Stimulated activated CD4-positive, alpha-beta T cell treated with anti-CD3 and anti-CD28 coated beads, TNF-alpha, amount 100 ng/mL, for 1 hour (primary cell): ENCODE data around the gene PACS1.
A peak's percentile ranks its signal among the peaks of the same experiment; 100 is the strongest.
"Not testable (repeated sequence)": the region's sequence is repeated elsewhere in the genome, so short reads cannot be mapped to it uniquely, and the experiment has no call there.

Experiments
- DNase-seq, 3 donors: peaks; one replicate each; pipeline ENCODE4 v3.0.0-alpha.2; 2020; ENCODE audit warnings: low read depth in 3 of 3, low spot score in 1 of 3

PACS1 gene

DNA sequence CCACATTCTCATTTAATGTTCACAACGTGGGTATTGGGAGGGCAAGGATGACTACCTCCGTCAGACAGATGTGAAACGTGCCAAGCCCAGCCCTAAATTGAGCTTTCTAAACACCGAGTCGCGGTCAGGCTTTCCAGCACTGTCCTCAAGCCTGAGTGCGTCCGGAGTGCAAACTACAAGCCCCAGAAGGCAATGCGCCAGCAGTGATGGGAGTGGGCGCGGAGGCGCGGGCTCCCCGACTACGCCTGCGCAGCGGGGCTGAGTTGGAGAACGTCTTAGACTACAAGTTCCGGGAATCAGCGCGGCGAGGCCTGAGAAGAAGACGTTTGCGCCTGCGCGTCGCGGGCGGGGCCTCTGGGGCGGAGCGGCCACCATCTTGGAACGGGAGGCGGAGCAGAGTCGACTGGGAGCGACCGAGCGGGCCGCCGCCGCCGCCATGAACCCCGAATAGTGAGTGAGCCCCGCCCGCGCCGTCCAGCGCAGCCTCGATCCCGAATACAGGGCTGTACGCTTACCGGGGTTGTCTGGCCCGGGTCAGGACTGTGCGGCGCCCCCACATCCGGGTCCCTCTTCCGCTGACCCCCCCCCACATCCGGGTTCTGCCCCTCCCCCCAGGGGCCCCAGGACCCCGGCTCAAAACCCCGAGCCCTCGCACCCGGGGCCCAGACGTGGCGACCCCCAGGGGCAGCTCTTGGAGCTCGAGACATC lies 198.3 kb downstream of the PACS1 start, which contains the start of gene RAB1B:
Gene RAB1B, plus strand, starts transcription at position 396 of the 708 bp plus-strand sequence. Its CDS starts 41 bp downstream, at position 437.
- peak; percentile 99 to 100 (median 99) for DNase-seq

- no peak for DNase-seq
These were observed 199.2 kb downstream of the PACS1 start for GRCh38 chr11:66268952-66269905.

- no peak for DNase-seq
These were observed 201.7 kb downstream of the PACS1 start for GRCh38 chr11:66271816-66272215.

DNA sequence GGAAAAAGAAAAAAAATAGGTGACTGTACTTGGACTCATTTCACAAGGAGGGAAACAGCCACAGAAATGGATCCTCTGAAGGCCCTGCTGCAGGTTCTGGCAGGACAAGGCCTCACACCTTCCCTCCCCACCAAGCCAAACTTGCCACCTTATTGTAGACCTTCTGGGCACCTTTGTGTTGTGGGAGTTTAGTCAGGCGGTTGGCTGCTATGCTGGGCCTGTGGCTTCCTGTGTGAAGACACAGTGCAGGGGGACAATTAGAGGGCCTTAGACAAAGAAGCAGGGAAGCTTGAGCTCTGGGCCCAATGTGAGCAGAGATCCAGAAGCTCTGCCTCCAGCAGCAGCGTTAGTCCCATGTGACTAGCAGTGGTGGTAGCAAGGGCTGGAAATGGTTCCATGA lies 202.5 kb downstream of the PACS1 start:
- no peak for DNase-seq

GRCh38 chr11:66274219-66274618 lies 204.1 kb downstream of the PACS1 start:
- DNase-seq, result no peak

DNA sequence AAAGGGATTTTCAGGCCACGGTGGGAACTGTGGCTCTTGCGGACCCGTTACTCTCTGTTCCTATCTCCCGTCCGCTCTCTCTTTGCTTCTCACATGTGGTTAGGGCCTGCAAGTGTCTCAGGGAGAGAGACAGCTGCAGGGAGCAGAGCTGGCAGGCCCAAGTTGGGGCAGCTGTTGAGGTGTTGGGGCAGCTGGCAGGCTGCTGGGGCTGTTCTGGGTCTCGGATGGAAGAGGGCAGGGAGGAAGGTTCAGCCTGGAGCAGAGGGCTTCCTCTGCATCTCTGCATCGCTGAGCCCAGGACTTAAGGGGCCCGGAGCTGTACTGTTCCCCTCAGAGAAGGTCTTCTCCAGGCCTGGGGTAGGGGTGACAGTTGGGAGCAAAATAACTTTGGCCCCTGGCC lies 205.3 kb downstream of the PACS1 start:
- DNase-seq, result no peak

- DNase-seq, result no peak
These were observed 206.0 kb downstream of the PACS1 start for GRCh38 chr11:66275984-66276612.

- not testable (repeated sequence) for DNase-seq
These were observed 206.5 kb downstream of the PACS1 start for GRCh38 chr11:66276619-66277018.

DNA sequence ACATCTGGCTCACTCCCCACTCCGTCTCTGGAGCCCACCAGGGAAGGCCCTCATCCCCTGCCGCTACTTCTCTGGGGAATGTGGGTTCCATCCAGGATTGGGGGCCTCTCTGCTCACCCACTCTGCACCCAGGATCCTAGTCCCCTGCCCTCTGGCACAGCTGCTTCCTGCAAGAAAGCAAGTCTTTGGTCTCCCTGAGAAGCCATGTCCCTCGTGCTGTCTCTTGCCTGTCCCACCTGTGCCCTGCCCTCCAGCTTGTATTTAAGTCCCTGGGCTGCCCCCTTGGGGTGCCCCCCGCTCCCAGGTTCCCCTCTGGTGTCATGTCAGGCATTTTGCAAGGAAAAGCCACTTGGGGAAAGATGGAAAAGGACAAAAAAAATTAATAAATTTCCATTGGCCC lies 207.0 kb downstream of the PACS1 start:
- not testable (repeated sequence) for DNase-seq

GRCh38 chr11:66277471-66278362 lies 207.6 kb downstream of the PACS1 start, which contains the start of gene CNIH2:
CNIH2 (plus strand) TSS chr11:66278175; CDS start chr11:66278457, 282 bp downstream.
- DNase-seq, result peak in 2 of 3 donors; percentile 27 to 45

- DNase-seq, result no peak
These were observed 208.5 kb downstream of the PACS1 start for GRCh38 chr11:66278363-66279091.

GRCh38 chr11:66279092-66279734 lies 209.1 kb downstream of the PACS1 start:
- no peak for DNase-seq

GRCh38 chr11:66280428-66280827 lies 210.4 kb downstream of the PACS1 start:
- DNase-seq, result no peak

DNA sequence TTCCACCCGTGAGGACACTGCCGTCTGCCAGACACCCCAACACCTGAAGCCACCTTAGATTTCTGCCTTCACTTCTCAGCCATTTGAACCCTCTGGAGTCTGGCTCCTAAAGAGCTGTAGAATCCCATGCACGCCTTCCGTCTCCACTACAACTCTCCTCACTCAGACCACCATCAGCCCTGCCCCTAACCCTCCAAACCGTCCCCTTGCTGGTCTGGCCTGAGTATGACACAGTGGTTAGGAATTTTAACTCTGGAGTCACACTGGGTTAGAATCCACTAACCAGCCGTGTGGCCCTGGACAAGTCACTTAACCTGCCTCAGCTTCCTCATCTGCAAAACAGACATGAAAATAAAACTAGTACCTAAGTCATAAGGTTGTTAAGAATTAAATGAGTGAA lies 210.9 kb downstream of the PACS1 start:
- DNase-seq, result no peak

DNA sequence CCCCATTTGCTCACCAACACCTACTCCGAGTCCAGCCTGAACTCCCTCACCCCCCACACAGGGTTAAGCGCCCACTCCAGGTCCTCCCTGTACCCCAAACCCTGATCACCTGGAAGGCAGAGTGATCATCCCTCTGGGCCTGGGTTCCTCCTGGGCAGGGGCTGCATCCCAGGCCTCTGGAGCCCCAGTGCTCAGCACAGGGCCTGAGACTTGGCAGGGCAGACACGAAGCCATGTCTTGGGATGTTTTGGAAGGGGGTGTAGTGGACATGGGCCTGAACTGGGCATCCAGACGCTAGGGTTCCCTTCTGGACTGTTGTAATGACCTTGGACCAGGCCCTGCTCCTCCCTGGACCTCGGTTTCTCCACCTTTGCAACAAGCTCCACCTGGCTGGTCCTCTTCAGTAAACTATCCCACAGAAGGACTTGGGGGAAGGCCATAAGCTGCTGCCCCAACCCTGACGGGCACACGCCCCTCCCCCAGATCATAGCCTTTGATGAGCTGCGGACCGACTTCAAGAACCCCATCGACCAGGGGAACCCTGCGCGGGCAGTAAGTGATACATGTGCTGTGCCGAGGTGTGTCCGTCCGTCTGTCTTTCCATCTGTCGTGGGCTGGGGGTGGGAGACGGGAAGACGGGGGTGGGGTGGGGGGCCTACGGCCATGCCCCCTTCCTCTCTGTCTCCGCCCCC lies 211.8 kb downstream of the PACS1 start:
- DNase-seq, result no peak

GRCh38 chr11:66282468-66283455 lies 212.7 kb downstream of the PACS1 start:
- DNase-seq, result peak; percentile 97 to 100 (median 98)

DNA sequence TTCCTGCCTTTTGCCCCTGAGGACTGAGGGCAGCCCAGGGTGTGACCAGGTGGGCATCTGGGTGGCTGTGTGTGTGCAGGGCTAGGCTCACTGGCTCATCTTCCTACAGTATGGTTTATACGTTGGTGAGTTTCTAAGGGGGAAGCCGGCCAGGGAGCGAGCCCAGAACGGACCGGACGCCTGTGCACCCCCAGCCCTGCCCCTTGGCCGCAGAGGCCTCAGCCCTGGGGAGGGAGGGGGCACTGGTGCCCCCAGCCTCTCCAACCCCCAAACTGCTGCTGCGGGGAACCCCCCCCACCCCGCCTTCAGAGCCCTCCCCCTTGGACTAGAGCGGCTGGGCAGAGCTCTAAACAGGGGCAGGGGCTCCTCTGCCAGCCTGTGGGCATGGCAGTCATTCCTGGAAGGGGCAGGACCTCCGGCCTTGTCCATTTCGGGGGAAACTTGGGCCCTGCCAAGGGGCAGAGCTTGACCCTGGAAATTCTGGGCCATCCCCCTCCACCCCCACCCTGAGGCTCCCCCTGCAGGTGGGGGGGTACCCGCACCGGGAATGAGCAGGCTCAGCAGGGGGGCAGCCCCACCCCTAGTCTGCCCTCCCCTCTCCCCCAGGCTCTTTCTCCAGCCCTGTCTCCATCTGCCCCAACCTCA lies 213.5 kb downstream of the PACS1 start:
- no peak for DNase-seq
